Osteoblast (primary cell): ENCODE data around the gene GASK1A. TPM values are rescaled to one million over a fixed set of nuclear protein-coding genes. Genes with fewer than 3 reads are reported as not detected.

Experiments
- DNase-seq: peaks from one replicate; pipeline ENCODE4 v3.0.0; 2011; ENCODE audit warnings: low spot score, mixed read lengths; ENCODE audit not compliant: insufficient read length; ENCODE audit errors: missing footprints
- H2AFZ ChIP-seq: 2 replicates; pipeline ENCODE4 v1.6.0; 2011; ENCODE audit warnings: mild to moderate bottlenecking, low read length
- H3K27ac ChIP-seq: 2 replicates; pipeline ENCODE4 v1.5.1; 2011; ENCODE audit warnings: mild to moderate bottlenecking, low read depth, low read length, moderate library complexity
- H3K27me3 ChIP-seq: 2 replicates; pipeline ENCODE4 v1.6.0; 2012; ENCODE audit warnings: mild to moderate bottlenecking, control low read depth, inconsistent platforms, low read length, moderate library complexity; ENCODE audit not compliant: insufficient read depth
- H3K36me3 ChIP-seq: 2 replicates; pipeline ENCODE4 v1.5.1; 2011; ENCODE audit warnings: mild to moderate bottlenecking, low read length, control low read depth, moderate library complexity; ENCODE audit not compliant: insufficient read depth
- H3K4me1 ChIP-seq: 2 replicates; pipeline ENCODE4 v1.5.1; 2011; ENCODE audit warnings: mild to moderate bottlenecking, low read length, control low read depth, moderate library complexity; ENCODE audit not compliant: insufficient read depth
- H3K4me2 ChIP-seq: 2 replicates; pipeline ENCODE4 v1.6.0; 2011; ENCODE audit warnings: mild to moderate bottlenecking, low read length; ENCODE audit not compliant: insufficient read depth
- H3K4me3 ChIP-seq: fragments of 200-600 bp; sonication (generic); 3 replicates; pipeline ENCODE4 v1.5.1; 2012; ENCODE audit warnings: mild to moderate bottlenecking, low read length, inconsistent platforms; ENCODE audit not compliant: insufficient read depth
- H3K79me2 ChIP-seq: 2 replicates; pipeline ENCODE4 v1.6.0; 2012; ENCODE audit warnings: mild to moderate bottlenecking, low read length, control low read depth, inconsistent platforms; ENCODE audit not compliant: insufficient read depth
- H3K9me3 ChIP-seq: 2 replicates; pipeline ENCODE4 v1.5.1; 2011; ENCODE audit warnings: low read depth, low read length, control low read depth
- H4K20me1 ChIP-seq: 2 replicates; pipeline ENCODE4 v1.6.0; 2012; ENCODE audit warnings: mild to moderate bottlenecking, low read length, control low read depth; ENCODE audit not compliant: insufficient read depth
- CTCF ChIP-seq: IDR thresholded peaks from 2 replicates; pipeline ENCODE4 v1.5.1; 2011; ENCODE audit warnings: mild to moderate bottlenecking, low read depth, low read length, moderate library complexity; ENCODE audit errors: extremely low read depth
- total RNA-seq: library from RNA; depleted of rRNA; stranded (reverse); fragments of >200 nt; gene quantifications from 2 replicates; pipeline ENCODE4 v1.2.3, GENCODE V29; 2012

The GASK1A gene
- total RNA-seq, 1 donor: 0.72 TPM

- no peaks in the 10 kb centered on the region for H3K27me3 ChIP-seq
- no peaks in the 10 kb centered on the region for H3K36me3 ChIP-seq
- H2AFZ ChIP-seq: no peak overlapping the region
- no peaks in the 10 kb centered on the region for H3K79me2 ChIP-seq
- no peak overlapping the region for H3K27ac ChIP-seq
- no peaks in the 10 kb centered on the region for H3K9me3 ChIP-seq
- no peak for DNase-seq
- TF ChIP-seq CTCF: no peak
- no peaks in the 10 kb centered on the region for H3K4me1 ChIP-seq
- H4K20me1 ChIP-seq: peaks cover 2% of the 10 kb centered on the region
- H3K4me3 ChIP-seq: no peak overlapping the region
- no peak overlapping the region for H3K4me2 ChIP-seq
Measured at GRCh38 chr3:43079536-43080332, 100.6 kb downstream of the GASK1A start.

- DNase-seq: no peak
- Histone ChIP-seq H4K20me1 (peaks cover 2% of the 10 kb centered on the region), H3K36me3 (no peaks in the 10 kb centered on the region)
Measured at GRCh38 chr3:43080726-43081568, 101.8 kb downstream of the GASK1A start.

GRCh38 chr3:43081796-43082195 lies 102.7 kb downstream of the GASK1A start:
- no peak overlapping the region for H3K4me2 ChIP-seq
- no peaks in the 10 kb centered on the region for H3K36me3 ChIP-seq
- H3K4me1 ChIP-seq: no peaks in the 10 kb centered on the region
- H3K4me3 ChIP-seq: no peak overlapping the region
- peaks cover 4% of the 10 kb centered on the region for H4K20me1 ChIP-seq
- H3K79me2 ChIP-seq: no peaks in the 10 kb centered on the region
- TF ChIP-seq CTCF: no peak
- H2AFZ ChIP-seq: no peak overlapping the region
- no peak for DNase-seq
- no peak overlapping the region for H3K27ac ChIP-seq
- H3K9me3 ChIP-seq: no peaks in the 10 kb centered on the region
- no peaks in the 10 kb centered on the region for H3K27me3 ChIP-seq

More at GRCh38 chr3:43080726-43081568, 101.8 kb downstream of the GASK1A start:
- Histone ChIP-seq H2AFZ (no peak overlapping the region), H3K9me3 (no peaks in the 10 kb centered on the region), H3K27me3 (no peaks in the 10 kb centered on the region), H3K4me2 (no peak overlapping the region), H3K27ac (no peak overlapping the region), H3K79me2 (no peaks in the 10 kb centered on the region), H3K4me3 (no peak overlapping the region), H3K4me1 (no peaks in the 10 kb centered on the region)
- TF ChIP-seq CTCF: no peak

- no peak overlapping the region for H2AFZ ChIP-seq
- TF ChIP-seq CTCF: no peak
- no peaks in the 10 kb centered on the region for H3K79me2 ChIP-seq
Measured at GRCh38 chr3:43082457-43082856, 103.3 kb downstream of the GASK1A start.

More at GRCh38 chr3:43082457-43082856, 103.3 kb downstream of the GASK1A start:
- Histone ChIP-seq H3K27ac (no peak overlapping the region), H3K9me3 (no peaks in the 10 kb centered on the region), H3K4me1 (no peaks in the 10 kb centered on the region), H3K4me2 (no peak overlapping the region), H3K27me3 (no peaks in the 10 kb centered on the region), H3K4me3 (no peak overlapping the region), H3K36me3 (no peaks in the 10 kb centered on the region), H4K20me1 (peaks cover 6% of the 10 kb centered on the region)
- DNase-seq: no peak
